Measurements from ENCODE around the gene AGTRAP.

GRCh38 chr1:11707621-11708276 lies 28.2 kb upstream of the AGTRAP start:
- TF ChIP-seq CTCF (IDR thresholded peaks at IDR 0.05) (no peak), POLR2A (IDR thresholded peaks at IDR 0.05) (no peak)

Measured in lower leg skin (tissue), 3 donors.